Gastrocnemius medialis (tissue), 4 donors: ENCODE data around the gene USP2. TPM values are rescaled to one million over a fixed set of nuclear protein-coding genes. Genes with fewer than 3 reads are reported as not detected.

Experiments
- ATAC-seq, 2 donors: fragments of 150-250 bp; one replicate each; pipeline ENCODE4 v1.9.1; 2016
- DNase-seq, 2 donors: peaks; one replicate each; pipeline ENCODE4 v3.0.0-alpha.2; 2019
- H3K27ac ChIP-seq, 4 donors: fragments of 200-600 bp; sonication (generic); 1 replicate in 1 of 4; 2 replicates in 3 of 4; pipeline ENCODE4 v1.5.1; 2016 to 2018; ENCODE audit warnings: mild to moderate bottlenecking in 2 of 4, moderate library complexity in 1 of 4
- H3K27me3 ChIP-seq, 3 donors: fragments of 200-600 bp; sonication (generic) in 2 of 3; 1 replicate in 1 of 3; 2 replicates in 2 of 3; pipeline versions ENCODE4 v1.5.1 to v1.6.0; 2016 to 2019; ENCODE audit warnings: mild to moderate bottlenecking in 1 of 3, moderate library complexity in 1 of 3
- H3K36me3 ChIP-seq, 2 donors: fragments of 200-600 bp; sonication (generic) in 1 of 2; one replicate each; pipeline ENCODE4 v1.5.1; 2017 to 2018
- H3K4me1 ChIP-seq, 2 donors: fragments of 200-600 bp; sonication (generic) in 1 of 2; one replicate each; pipeline ENCODE4 v1.5.1; 2016 to 2017; ENCODE audit warnings: mild to moderate bottlenecking in 2 of 2
- H3K4me3 ChIP-seq, 4 donors: fragments of 200-600 bp; sonication (generic) in 3 of 4; 1 replicate in 1 of 4; 2 replicates in 3 of 4; pipeline ENCODE4 v1.5.1; 2016 to 2019; ENCODE audit warnings: mild to moderate bottlenecking in 2 of 4
- H3K9me3 ChIP-seq, 3 donors: fragments of 200-600 bp; sonication (generic) in 2 of 3; 1 replicate in 1 of 3; 2 replicates in 2 of 3; pipeline ENCODE4 v1.5.1; 2016 to 2019
- CTCF ChIP-seq, 5 experiments: fragments of 450-650 bp in 3 of 5; fragments of 200-600 bp in 2 of 5; sonication (generic) in 2 of 5; IDR thresholded peaks in 4 of 5; conservative IDR thresholded peaks in 1 of 5; 1 replicate in 4 of 5; 2 replicates in 1 of 5; pipeline ENCODE4 v1.5.1; 2016 to 2019; ENCODE audit warnings: antibody characterized with exemption in 5 of 5, mild to moderate bottlenecking in 3 of 5, moderate library complexity in 3 of 5
- POLR2A ChIP-seq, 2 donors: fragments of 450-650 bp; IDR thresholded peaks; one replicate each; pipeline ENCODE4 v1.6.1; 2017; ENCODE audit warnings: antibody characterized with exemption in 2 of 2, mild to moderate bottlenecking in 2 of 2, moderate library complexity in 2 of 2
- in situ Hi-C, 4 donors: fragments of 200-750 bp; cut with MboI; loops; one replicate each; pipeline versions ENCODE4 v1.15.0 to v1.8.0; 2017; ENCODE audit warnings: low sequenced_read_pairs in 4 of 4
- intact Hi-C: fragments of 100-400 bp; cut with DNase I; formaldehyde crosslinking; loops from one replicate; pipeline ENCODE4 v1.15.1; 2023; ENCODE audit warnings: low total_unique reads
- microRNA-seq, 2 donors: library from miRNA; unstranded; fragments of <30 nt; microRNA quantifications; one replicate each; pipeline ENCODE4, GENCODE V29; 2016; ENCODE audit warnings: borderline replicate concordance in 2 of 2
- total RNA-seq, 4 donors: library from RNA; depleted of rRNA; stranded (reverse); fragments of >200 nt; gene quantifications; one replicate each; pipeline versions ENCODE4 v1.1.0 to v1.2.3, GENCODE V29; 2016

USP2 gene
- total RNA-seq, 4 donors from 2014 or later = 19.4 to 105 (median 46.0) TPM

GRCh38 chr11:119306373-119306890 lies 75.1 kb downstream of the USP2 start:
- peaks cover 44 to 47% of the 10 kb centered on the region in 2 donors for H3K4me1 ChIP-seq
- intact Hi-C loops = loop anchor here (5.0 to 10.0 kb wide), 2 partner anchors 139 to 1038 kb away; partner anchors contain the start of gene NLRX1
- in situ Hi-C loops = no loop called here
- H3K27me3 ChIP-seq = no peaks in the 10 kb centered on the region
- DNase-seq (peak in 1 of 2 donors; percentile 74), ATAC-seq (peak; percentile 48 to 84)
- H3K4me3 ChIP-seq = no peak overlapping the region
- TF ChIP-seq CTCF (IDR thresholded peaks at IDR 0.05 in 4 of 5, conservative IDR thresholded peaks at IDR 0.05 in 1 of 5) (no peak), POLR2A (IDR thresholded peaks at IDR 0.05) (no peak)
- peak overlapping the region; percentile 63 to 74 (median 71) for H3K27ac ChIP-seq
- H3K9me3 ChIP-seq = no peaks in the 10 kb centered on the region
- peaks cover 0 to 4% of the 10 kb centered on the region in 2 donors for H3K36me3 ChIP-seq

- Histone ChIP-seq H3K27ac (peak overlapping the region; percentile 63 to 74 (median 71)), H3K36me3 (peaks cover 0 to 8% of the 10 kb centered on the region in 2 donors), H3K4me1 (peaks cover 51 to 54% of the 10 kb centered on the region in 2 donors), H3K27me3 (no peaks in the 10 kb centered on the region), H3K9me3 (no peaks in the 10 kb centered on the region), H3K4me3 (no peak overlapping the region)
- DNase-seq (no peak), ATAC-seq (peak; percentile 39 to 63)
- no peak for TF ChIP-seq CTCF (IDR thresholded peaks at IDR 0.05 in 4 of 5, conservative IDR thresholded peaks at IDR 0.05 in 1 of 5)
- no peak for TF ChIP-seq POLR2A (IDR thresholded peaks at IDR 0.05)
- in situ Hi-C loops = no loop called here
- intact Hi-C loops = loop anchor here (5.0 to 10.0 kb wide), 2 partner anchors 138 to 1039 kb away; partner anchors contain the start of gene NLRX1
These were observed 75.7 kb downstream of the USP2 start for GRCh38 chr11:119305556-119306372.

Small RNA genes lying within 50 kb of the gene (microRNA-seq; reads per million reads assigned to microRNA genes)
- 0 reads per million in 2 donors for gene MIR6756

Other genes with a start within 250 kb of the USP2 start
- not detected for gene ABCG4, start 232.6 kb downstream of the USP2 start, total RNA-seq
- 10 to 100 TPM; 12.2 to 21.3 (median 16.4) TPM for gene NLRX1, start 213.0 kb downstream of the USP2 start, total RNA-seq
- gene NHERF4, start 196.2 kb downstream of the USP2 start, total RNA-seq = under 1 TPM in 1 of 4 donors, not detected in 3; 0.46 TPM
- 1 to 10 TPM; 3.0 to 6.7 (median 4.5) TPM for gene CBL, start 175.4 kb downstream of the USP2 start, total RNA-seq
- 100 to 1,000 TPM in 3 of 4 donors, 10 to 100 TPM in 1; 22.6 to 193 (median 123) TPM for gene MCAM, start 64.6 kb downstream of the USP2 start, total RNA-seq
- gene RNF26, start 47.2 kb downstream of the USP2 start, total RNA-seq = 1 to 10 TPM; 3.8 to 5.1 (median 4.7) TPM
- gene C1QTNF5, start 40.8 kb downstream of the USP2 start, total RNA-seq = 10 to 100 TPM in 1 of 4 donors, 1 to 10 TPM in 3; 4.0 to 16.0 (median 6.0) TPM
- not detected for gene MFRP, start 35.0 kb downstream of the USP2 start, total RNA-seq
- gene THY1, start 41.5 kb upstream of the USP2 start, total RNA-seq = under 1 TPM in 3 of 4 donors, not detected in 1; 0.22 to 0.70 (median 0.36) TPM